H1 (cell line): ENCODE measurements around the gene CARM1. TPM values are rescaled to one million over a fixed set of nuclear protein-coding genes. Genes with fewer than 3 reads are reported as not detected.

Source experiments
- CTCF ChIA-PET: fragments of 300-600 bp; sonication (Branson Sonifier 250); formaldehyde crosslinking; loops from one replicate; lab custom pipeline; 2021; ENCODE audit not compliant: partially characterized antibody; lab: Charles Lee
- POLR2A ChIA-PET: fragments of 300-600 bp; sonication (Branson Sonifier 250); formaldehyde crosslinking; loops from one replicate; lab custom pipeline; 2021; ENCODE audit warnings: inconsistent platforms; ENCODE audit not compliant: partially characterized antibody; lab: Charles Lee
- DNase-seq, 2 experiments: peaks; one replicate each; pipeline versions ENCODE4 v3.0.0 to v3.0.0-alpha.2; 2010 to 2022; ENCODE audit warnings: low spot score in 2 of 2, low read depth in 1 of 2, mixed read lengths in 1 of 2
- FAIRE-seq: peaks from 2 replicates; lab custom pipeline; 2011; peaks lifted over from hg19 to GRCh38; lab: Jason Lieb, UNC
- H2AFZ ChIP-seq: 2 replicates; pipeline ENCODE4 v1.8.1; 2012; ENCODE audit warnings: low read length, inconsistent platforms
- H2AK5ac ChIP-seq: 2 replicates; pipeline ENCODE4 v1.6.1; 2013; ENCODE audit warnings: low read depth, low read length
- H2BK120ac ChIP-seq: replicated peaks from 2 replicates; pipeline ENCODE3; 2013; ENCODE audit warnings: low read depth, low read length, inconsistent platforms
- H2BK12ac ChIP-seq: 2 replicates; pipeline ENCODE4 v1.6.1; 2013; ENCODE audit warnings: low read depth, low read length
- H2BK15ac ChIP-seq: 2 replicates; pipeline ENCODE4 v1.6.1; 2013; ENCODE audit warnings: low read length
- H2BK20ac ChIP-seq: 2 replicates; pipeline ENCODE4 v1.6.1; 2013; ENCODE audit warnings: low read length
- H2BK5ac ChIP-seq: 2 replicates; pipeline ENCODE4 v1.6.1; 2013; ENCODE audit warnings: low read depth, low read length
- H3K14ac ChIP-seq: 2 replicates; pipeline ENCODE4 v1.6.1; 2013; ENCODE audit warnings: inconsistent platforms; ENCODE audit not compliant: insufficient read length
- H3K18ac ChIP-seq: 2 replicates; pipeline ENCODE4 v1.6.1; 2013; ENCODE audit warnings: low read length; ENCODE audit errors: extremely low read depth
- H3K23ac ChIP-seq: 2 replicates; pipeline ENCODE4 v1.6.1; 2013; ENCODE audit warnings: inconsistent platforms; ENCODE audit not compliant: insufficient read length
- H3K23me2 ChIP-seq: 2 replicates; pipeline ENCODE4 v1.6.1; 2013; ENCODE audit warnings: low read depth, low read length
- H3K27ac ChIP-seq: 2 replicates; pipeline ENCODE4 v1.6.1; 2011; ENCODE audit warnings: low read depth, low read length, inconsistent platforms
- H3K27me3 ChIP-seq, 4 experiments: replicated peaks in 1 of 4; 1 replicate in 1 of 4; 2 replicates in 3 of 4; pipeline versions ENCODE4 v1.6.1 to v1.8.1; 2011 to 2013; ENCODE audit warnings: low read length in 3 of 4, mild to moderate bottlenecking in 3 of 4, inconsistent platforms in 2 of 4, mixed read lengths in 2 of 4, moderate library complexity in 1 of 4; ENCODE audit not compliant: control insufficient read depth in 3 of 4, insufficient read depth in 3 of 4; ENCODE audit errors: extremely low read depth in 1 of 4
- H3K36me3 ChIP-seq, 4 experiments: 2 replicates each; pipeline versions ENCODE4 v1.6.1 to v1.8.1; 2011 to 2013; ENCODE audit warnings: mild to moderate bottlenecking in 4 of 4, low read length in 3 of 4, moderate library complexity in 2 of 4, control low read depth in 1 of 4, inconsistent platforms in 1 of 4; ENCODE audit not compliant: insufficient read depth in 4 of 4, control insufficient read depth in 2 of 4
- H3K4ac ChIP-seq: replicated peaks from 2 replicates; pipeline ENCODE3; 2013; ENCODE audit warnings: low read length, low read depth, mixed read lengths, inconsistent platforms; ENCODE audit not compliant: insufficient read length
- H3K4me1 ChIP-seq, 4 experiments: replicated peaks in 1 of 4; 1 replicate in 1 of 4; 2 replicates in 3 of 4; pipeline versions ENCODE4 v1.6.1 to v1.8.1; 2011 to 2013; ENCODE audit warnings: low read length in 3 of 4, inconsistent platforms in 2 of 4, mixed read lengths in 1 of 4; ENCODE audit not compliant: insufficient read depth in 4 of 4, control insufficient read depth in 3 of 4
- H3K4me2 ChIP-seq, 2 experiments: 2 replicates each; pipeline versions ENCODE4 v1.6.1 to v1.8.1; 2011 to 2013; ENCODE audit warnings: low read depth in 2 of 2, low read length in 2 of 2, control low read depth in 1 of 2, inconsistent platforms in 1 of 2, mild to moderate bottlenecking in 1 of 2; ENCODE audit not compliant: insufficient read depth in 1 of 2
- H3K4me3 ChIP-seq, 4 experiments: fragments of 200-600, 300-600 bp in 1 of 4; sonication (generic), shearing (Covaris generic), sonication (Bioruptor Twin) in 1 of 4; 2 replicates each; pipeline versions ENCODE4 v1.5.1 to v1.8.1; 2011 to 2016; ENCODE audit warnings: low read length in 4 of 4, low read depth in 3 of 4, control low read depth in 2 of 4, inconsistent platforms in 2 of 4, mild to moderate bottlenecking in 2 of 4, mixed read lengths in 1 of 4, moderate library complexity in 1 of 4; ENCODE audit not compliant: insufficient read depth in 2 of 4; ENCODE audit errors: extremely low read depth in 1 of 4
- H3K56ac ChIP-seq: replicated peaks from 2 replicates; pipeline ENCODE3; 2013; ENCODE audit warnings: low read depth, mild to moderate bottlenecking, mixed read lengths, low read length, inconsistent platforms; ENCODE audit not compliant: insufficient read length
- H3K79me1 ChIP-seq: 2 replicates; pipeline ENCODE4 v1.6.1; 2013; ENCODE audit warnings: low read depth, low read length, control low read depth
- H3K79me2 ChIP-seq, 2 experiments: 2 replicates each; pipeline versions ENCODE4 v1.6.1 to v1.8.1; 2012 to 2013; ENCODE audit warnings: low read length in 2 of 2, mild to moderate bottlenecking in 2 of 2, inconsistent platforms in 1 of 2; ENCODE audit not compliant: insufficient read depth in 2 of 2, control insufficient read depth in 1 of 2
- H3K9ac ChIP-seq, 4 experiments: replicated peaks in 1 of 4; 1 replicate in 1 of 4; 2 replicates in 3 of 4; pipeline versions ENCODE4 v1.6.1 to v1.8.1; 2011 to 2013; ENCODE audit warnings: low read depth in 3 of 4, low read length in 3 of 4, control low read depth in 2 of 4, mild to moderate bottlenecking in 2 of 4, moderate library complexity in 2 of 4, inconsistent platforms in 1 of 4; ENCODE audit errors: extremely low read depth in 1 of 4
- H3K9me3 ChIP-seq, 2 experiments: 2 replicates each; pipeline versions ENCODE4 v1.6.1 to v1.8.1; 2012 to 2013; ENCODE audit warnings: mild to moderate bottlenecking in 2 of 2, moderate library complexity in 2 of 2, control low read depth in 1 of 2, inconsistent platforms in 1 of 2, low read depth in 1 of 2, low read length in 1 of 2, mixed read lengths in 1 of 2; ENCODE audit not compliant: insufficient read depth in 2 of 2
- H4K20me1 ChIP-seq, 2 experiments: replicated peaks in 1 of 2; 2 replicates each; pipeline versions ENCODE3 to v1.8.1; 2011 to 2013; ENCODE audit warnings: inconsistent platforms in 2 of 2, low read length in 2 of 2, mild to moderate bottlenecking in 1 of 2; ENCODE audit not compliant: insufficient read depth in 2 of 2, control insufficient read depth in 1 of 2
- H4K5ac ChIP-seq: 2 replicates; pipeline ENCODE4 v1.6.1; 2013; ENCODE audit warnings: low read length, low read depth, mixed read lengths, inconsistent platforms; ENCODE audit not compliant: insufficient read length
- H4K8ac ChIP-seq: 2 replicates; pipeline ENCODE4 v1.8.0; 2013; ENCODE audit warnings: mild to moderate bottlenecking, moderate library complexity, low read length, inconsistent platforms; ENCODE audit not compliant: insufficient read depth; ENCODE audit errors: extremely low read depth
- H4K91ac ChIP-seq: replicated peaks from 2 replicates; pipeline ENCODE3; 2013; ENCODE audit warnings: low read length, mixed read lengths, inconsistent platforms; ENCODE audit not compliant: insufficient read length
- CBX5 ChIP-seq: fragments of 300-800, 300-1000 bp; sonication (generic); IDR thresholded peaks from 2 replicates; pipeline ENCODE4 v1.7.1; 2016; ENCODE audit warnings: antibody characterized with exemption, low read length, low read depth
- CHD1 ChIP-seq: IDR thresholded peaks from 2 replicates; pipeline ENCODE4 v1.6.1; 2012; ENCODE audit warnings: low read depth, low read length, improper control_type of control experiment
- CTBP2 ChIP-seq: IDR thresholded peaks from 2 replicates; pipeline ENCODE4 v1.7.0; 2011; ENCODE audit warnings: borderline replicate concordance, mild to moderate bottlenecking, moderate library complexity, mixed read lengths, low read length; ENCODE audit not compliant: insufficient read depth, insufficient read length
- EGR1 ChIP-seq: IDR thresholded peaks from 2 replicates; pipeline ENCODE4 v1.6.1; 2011; ENCODE audit warnings: low read depth, low read length, borderline replicate concordance
- KDM5A ChIP-seq: fragments of 200-600 bp; IDR thresholded peaks from 2 replicates; pipeline ENCODE4 v1.7.1; 2012; ENCODE audit warnings: mild to moderate bottlenecking, low read length, inconsistent platforms, mixed read lengths
- RFX5 ChIP-seq: IDR thresholded peaks from 2 replicates; pipeline ENCODE4 v1.6.1; 2011; ENCODE audit warnings: low read depth, low read length, improper control_type of control experiment, borderline replicate concordance
- SP1 ChIP-seq: IDR thresholded peaks from 2 replicates; pipeline ENCODE4 v1.6.1; 2011; ENCODE audit warnings: low read depth, low read length
- SP2 ChIP-seq: IDR thresholded peaks from 2 replicates; pipeline ENCODE4 v1.6.1; 2012; ENCODE audit warnings: mild to moderate bottlenecking, low read length, inconsistent platforms
- SRF ChIP-seq: IDR thresholded peaks from 2 replicates; pipeline ENCODE4 v1.6.1; 2011; ENCODE audit warnings: mild to moderate bottlenecking, low read depth, low read length, moderate library complexity
- TAF7 ChIP-seq: optimal IDR thresholded peaks from 2 replicates; pipeline ENCODE3; 2011; ENCODE audit warnings: low read depth, mild to moderate bottlenecking, inconsistent platforms, low read length, moderate library complexity, borderline replicate concordance
- TEAD4 ChIP-seq: IDR thresholded peaks from 2 replicates; pipeline ENCODE4 v1.6.1; 2012; ENCODE audit warnings: low read depth, low read length, inconsistent platforms, mixed read lengths
- USF2 ChIP-seq: IDR thresholded peaks from 2 replicates; pipeline ENCODE4 v1.6.1; 2011; ENCODE audit warnings: low read length, improper control_type of control experiment
- WGBS, 2 experiments: shearing (Covaris generic) in 1 of 2; methylation state at CpG; one replicate each; pipeline versions ENCODE4 v1.1.6 to v1.1.7; 2013 to 2015; ENCODE audit warnings: low lambda C conversion rate in 2 of 2, mixed read lengths in 2 of 2, inconsistent platforms in 1 of 2, low coverage in 1 of 2, missing lambda C conversion rate in 1 of 2; ENCODE audit not compliant: insufficient replicate concordance in 2 of 2, insufficient coverage in 1 of 2, insufficient read length in 1 of 2; ENCODE audit errors: extremely low coverage in 1 of 2, missing lambda C conversion rate in 1 of 2; 5-methylcytosine and 5-hydroxymethylcytosine counted together
- polyA plus RNA-seq, 7 experiments: library from polyadenylated mRNA; depleted of rRNA in 3 of 7; stranded (reverse) in 5 of 7; unstranded in 2 of 7; fragments of >200 nt in 5 of 7; fragments of 200-250 nt in 2 of 7; gene quantifications; 1 replicate in 5 of 7; 2 replicates in 1 of 7; 4 replicates in 1 of 7; pipeline versions ENCODE4 v1.2.1 to v1.2.3, GENCODE V29; 2011 to 2013; ENCODE audit warnings: missing spikeins in 2 of 7, mixed read lengths in 2 of 7
- total RNA-seq: library from RNA; stranded (reverse); fragmentation: NEBNext Ultra II Directional; extraction: Animal tissue kit (Norgen Biotek cat#: 25700); gene quantifications from 2 replicates; pipeline ENCODE4 v1.2.1, GENCODE V29; 2021

The CARM1 gene
- total and polyA plus RNA-seq, 2 of the 8 experiments (the other 6 are each of a cell fraction or from before 2014, with no cell fraction given): 134 to 164 TPM

- Histone ChIP-seq H2BK15ac (no peak overlapping the region), H3K9me3 (no peaks in the 10 kb centered on the region), H3K4ac (no peak overlapping the region), H3K27me3 (no peaks in the 10 kb centered on the region), H3K4me2 (no peak overlapping the region), H3K4me3 (no peak overlapping the region), H3K79me2 (no peaks in the 10 kb centered on the region), H4K5ac (no peak overlapping the region), H2BK12ac (no peak overlapping the region), H3K4me1 (no peaks in the 10 kb centered on the region), H3K23me2 (no peaks in the 10 kb centered on the region), H3K14ac (no peak overlapping the region), H4K20me1 (no peaks in the 10 kb centered on the region), H3K56ac (no peak overlapping the region), H3K27ac (no peak overlapping the region), H2AFZ (no peak overlapping the region), H3K9ac (no peak overlapping the region), H2BK5ac (no peak overlapping the region), H4K91ac (no peak overlapping the region), H3K79me1 (no peaks in the 10 kb centered on the region), H4K8ac (no peak overlapping the region), H2BK20ac (no peak overlapping the region), H3K18ac (no peak overlapping the region), H3K23ac (no peak overlapping the region), H2AK5ac (peak overlapping the region; percentile 86; the same call in 1 of the 2 replicates), H2BK120ac (no peak overlapping the region), H3K36me3 (no peaks in the 10 kb centered on the region)
- no peak for FAIRE-seq
- POLR2A ChIA-PET: interaction anchor here (1.2 to 3.2 kb wide), 2 partner anchors 16 to 19 kb away, joined by 4 to 22 read pairs; partner anchors contain the start of gene TMED1
- 90% methylated on average over 6 of the region's 7 CpGs; no CpG with 5 or more reads in 1 of the 2 experiments for WGBS, 2 experiments
- CTCF ChIA-PET: interaction anchor here (0.7 to 21.2 kb wide), 11 partner anchors 10 to 308 kb away, joined by 3 to 249 read pairs (median 4); partner anchors contain the start of genes DNM2 and TMED1
- no peak for DNase-seq
- no peak for TF ChIP-seq RFX5
- TF ChIP-seq SP2: no peak
- TF ChIP-seq CBX5: no peak
- TF ChIP-seq SRF: no peak
- TF ChIP-seq CHD1: no peak
- TF ChIP-seq EGR1: no peak
- no peak for TF ChIP-seq SP1
- no peak for TF ChIP-seq USF2
- no peak for TF ChIP-seq KDM5A
- TF ChIP-seq TAF7: no peak
- no peak for TF ChIP-seq TEAD4
- TF ChIP-seq CTBP2: no peak
Observed at GRCh38 chr19:10854350-10855089, 16.8 kb upstream of the CARM1 start.
